ENCODE results near the gene PODXL.

GRCh38 chr7:131471250-131472004 is 85.0 kb downstream of the PODXL start:
- no peak for TF ChIP-seq POLR2AphosphoS5 (IDR thresholded peaks at IDR 0.05)
- TF ChIP-seq, protein P1, sequence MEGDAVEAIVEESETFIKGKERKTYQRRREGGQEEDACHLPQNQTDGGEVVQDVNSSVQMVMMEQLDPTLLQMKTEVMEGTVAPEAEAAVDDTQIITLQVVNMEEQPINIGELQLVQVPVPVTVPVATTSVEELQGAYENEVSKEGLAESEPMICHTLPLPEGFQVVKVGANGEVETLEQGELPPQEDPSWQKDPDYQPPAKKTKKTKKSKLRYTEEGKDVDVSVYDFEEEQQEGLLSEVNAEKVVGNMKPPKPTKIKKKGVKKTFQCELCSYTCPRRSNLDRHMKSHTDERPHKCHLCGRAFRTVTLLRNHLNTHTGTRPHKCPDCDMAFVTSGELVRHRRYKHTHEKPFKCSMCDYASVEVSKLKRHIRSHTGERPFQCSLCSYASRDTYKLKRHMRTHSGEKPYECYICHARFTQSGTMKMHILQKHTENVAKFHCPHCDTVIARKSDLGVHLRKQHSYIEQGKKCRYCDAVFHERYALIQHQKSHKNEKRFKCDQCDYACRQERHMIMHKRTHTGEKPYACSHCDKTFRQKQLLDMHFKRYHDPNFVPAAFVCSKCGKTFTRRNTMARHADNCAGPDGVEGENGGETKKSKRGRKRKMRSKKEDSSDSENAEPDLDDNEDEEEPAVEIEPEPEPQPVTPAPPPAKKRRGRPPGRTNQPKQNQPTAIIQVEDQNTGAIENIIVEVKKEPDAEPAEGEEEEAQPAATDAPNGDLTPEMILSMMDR (IDR thresholded peaks at IDR 0.05), result no peak

Measured in esophagus muscularis mucosa (tissue), 3 donors.